Skin epidermis (tissue), 12 donors: ENCODE results near the gene TMEM245.
A peak's percentile ranks its signal among the peaks of the same experiment; 100 is the strongest.
"Not testable (repeated sequence)": the region's sequence is repeated elsewhere in the genome, so short reads cannot be mapped to it uniquely, and the experiment has no call there.

Experiments used
- H3K27ac ChIP-seq, 21 experiments: fragments of 200-600 bp; sonication (generic) in 11 of 21; one replicate each; pipeline ENCODE4 v1.5.0; 2020; ENCODE audit warnings: mild to moderate bottlenecking in 3 of 21, inconsistent platforms in 2 of 21, moderate library complexity in 2 of 21
- H3K4me3 ChIP-seq, 7 experiments: fragments of 200-600 bp; sonication (generic) in 2 of 7; one replicate each; pipeline ENCODE4 v1.5.0; 2020; ENCODE audit warnings: inconsistent platforms in 2 of 7, mild to moderate bottlenecking in 2 of 7, moderate library complexity in 1 of 7

Gene TMEM245

DNA sequence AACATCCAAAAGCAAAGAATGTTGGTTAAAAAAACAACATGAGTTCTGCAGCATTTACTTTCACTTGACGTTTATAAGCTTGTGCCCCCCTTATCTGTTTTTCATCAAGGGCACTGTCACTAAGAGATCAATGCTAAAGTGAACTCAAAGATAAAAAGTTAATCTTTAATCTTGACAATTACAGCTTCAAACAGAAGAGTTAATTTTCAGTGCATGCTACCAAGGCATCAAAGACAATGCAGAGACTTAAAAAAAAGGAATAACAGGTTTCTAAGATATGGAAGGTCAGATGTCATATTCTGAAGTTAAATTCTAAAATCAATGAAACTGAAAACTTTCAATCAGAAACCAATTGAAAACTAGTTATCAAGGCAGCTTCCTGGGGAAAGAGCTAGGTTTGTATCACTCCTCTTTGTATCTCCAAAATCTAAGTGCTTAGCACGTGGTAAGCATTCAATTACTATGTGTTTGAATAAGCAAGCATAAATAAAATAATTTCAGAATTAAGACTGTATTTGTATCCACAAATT is 37.6 kb downstream of the TMEM245 start:
- H3K27ac ChIP-seq, result no peak overlapping the region

DNA sequence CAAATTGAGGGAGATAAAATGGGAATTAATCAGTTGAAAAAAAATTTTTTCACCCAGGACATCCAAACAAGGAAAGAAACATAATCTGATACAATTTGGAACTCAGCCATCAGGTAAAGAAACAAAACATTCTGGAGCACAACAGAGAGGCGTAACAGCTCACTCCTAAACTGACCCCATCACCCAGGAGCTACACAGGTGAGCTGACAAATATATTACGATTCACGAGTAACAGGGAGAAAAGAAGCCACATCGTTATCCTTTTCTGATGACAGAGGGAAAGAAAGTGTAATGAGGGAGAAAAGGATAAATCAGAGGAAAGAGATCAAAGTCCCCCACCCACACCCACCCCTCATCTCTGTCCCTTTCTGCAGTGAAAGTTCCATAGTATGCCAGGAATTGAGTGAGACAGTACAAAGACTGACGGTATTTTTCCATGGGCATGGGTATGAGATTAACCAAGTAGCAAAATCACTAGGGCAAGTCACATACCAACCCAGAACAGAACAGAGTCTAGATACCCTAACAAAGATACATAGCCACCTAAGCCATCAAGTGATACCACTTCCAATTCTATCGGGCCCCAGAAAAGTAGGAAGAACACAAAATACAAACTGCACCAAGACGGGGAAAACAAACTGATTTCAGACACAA is 45.4 kb downstream of the TMEM245 start:
- Histone ChIP-seq H3K27ac (no peak overlapping the region), H3K4me3 (no peak overlapping the region)

More for the DNA sequence above, 37.6 kb downstream of the TMEM245 start:
- H3K4me3 ChIP-seq, result no peak overlapping the region

DNA sequence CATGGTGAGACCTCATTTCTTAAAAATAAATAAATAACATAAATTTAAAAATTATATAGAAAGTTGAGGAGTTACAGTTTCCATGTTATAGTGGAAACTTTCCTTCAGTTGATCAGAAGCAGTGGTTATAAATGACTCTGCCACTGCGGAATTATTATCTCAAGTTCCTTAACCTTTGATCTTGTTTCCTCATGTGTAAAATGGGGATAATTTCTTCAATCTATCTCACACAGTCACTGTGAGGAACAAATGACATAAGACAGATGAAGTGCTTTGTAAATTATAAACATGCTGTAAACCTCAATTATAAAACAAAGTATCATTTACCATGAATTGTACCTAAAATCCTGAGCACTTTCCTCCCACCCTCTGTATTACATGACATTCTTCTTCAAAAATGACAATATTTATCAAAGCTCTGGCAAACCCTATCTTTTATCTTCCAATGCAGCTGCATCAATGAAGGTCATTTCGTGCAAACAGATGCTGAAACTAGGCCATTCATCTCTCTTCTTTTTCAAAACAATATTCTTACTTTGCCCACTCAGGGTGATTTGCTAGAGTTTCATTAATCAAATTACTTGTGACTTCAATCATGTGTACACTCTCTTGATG is 46.8 kb downstream of the TMEM245 start:
- H3K27ac ChIP-seq, result no peak overlapping the region

DNA sequence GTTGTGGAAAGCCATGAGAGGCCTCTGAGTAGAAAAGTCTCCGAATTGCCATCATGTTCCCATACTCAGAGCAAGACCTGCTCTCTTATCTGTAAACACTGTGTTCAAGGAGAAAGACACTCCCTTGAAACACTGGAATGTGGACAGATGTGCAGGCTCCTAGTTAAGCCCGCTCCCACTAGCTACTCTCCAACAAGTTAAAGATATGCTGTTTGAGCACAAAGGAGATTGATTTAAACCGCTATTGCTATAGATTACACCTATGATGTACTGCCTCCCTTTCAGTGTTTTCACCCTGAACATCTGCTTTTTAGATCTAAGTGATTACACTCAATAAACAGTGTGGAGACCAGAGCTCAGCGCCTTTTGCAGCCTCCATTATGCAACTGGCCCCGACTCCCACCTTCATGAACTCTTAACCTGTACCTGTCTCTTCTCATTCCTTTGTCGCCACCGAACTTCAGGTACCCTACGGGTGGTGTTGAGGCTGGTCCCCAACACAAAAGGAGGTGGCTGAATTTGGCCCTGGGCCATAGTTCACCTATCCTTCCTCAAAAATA is 47.5 kb downstream of the TMEM245 start:
- Histone ChIP-seq H3K4me3 (no peak overlapping the region), H3K27ac (no peak overlapping the region)

More for the DNA sequence above, 46.8 kb downstream of the TMEM245 start:
- no peak overlapping the region for H3K4me3 ChIP-seq

DNA sequence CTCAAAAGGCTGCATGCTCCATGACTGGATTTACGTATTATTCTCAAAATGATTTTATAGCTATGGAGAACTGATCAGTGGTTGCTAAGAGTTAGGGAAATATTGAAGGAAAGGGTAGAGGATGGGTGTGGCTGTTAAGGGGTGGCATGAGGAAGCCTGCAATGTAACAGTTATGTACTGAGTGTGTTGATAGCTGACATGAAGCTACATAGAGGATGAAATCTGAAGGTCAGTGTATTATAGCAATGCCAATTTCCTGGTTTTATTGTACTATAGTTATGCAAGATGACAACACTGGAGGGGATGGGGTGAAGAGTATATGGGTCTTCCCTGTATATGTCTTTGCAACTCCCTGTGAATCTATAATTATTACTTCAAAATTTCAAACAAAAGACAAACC is 51.0 kb downstream of the TMEM245 start:
- Histone ChIP-seq H3K27ac (no peak overlapping the region), H3K4me3 (no peak overlapping the region)

DNA sequence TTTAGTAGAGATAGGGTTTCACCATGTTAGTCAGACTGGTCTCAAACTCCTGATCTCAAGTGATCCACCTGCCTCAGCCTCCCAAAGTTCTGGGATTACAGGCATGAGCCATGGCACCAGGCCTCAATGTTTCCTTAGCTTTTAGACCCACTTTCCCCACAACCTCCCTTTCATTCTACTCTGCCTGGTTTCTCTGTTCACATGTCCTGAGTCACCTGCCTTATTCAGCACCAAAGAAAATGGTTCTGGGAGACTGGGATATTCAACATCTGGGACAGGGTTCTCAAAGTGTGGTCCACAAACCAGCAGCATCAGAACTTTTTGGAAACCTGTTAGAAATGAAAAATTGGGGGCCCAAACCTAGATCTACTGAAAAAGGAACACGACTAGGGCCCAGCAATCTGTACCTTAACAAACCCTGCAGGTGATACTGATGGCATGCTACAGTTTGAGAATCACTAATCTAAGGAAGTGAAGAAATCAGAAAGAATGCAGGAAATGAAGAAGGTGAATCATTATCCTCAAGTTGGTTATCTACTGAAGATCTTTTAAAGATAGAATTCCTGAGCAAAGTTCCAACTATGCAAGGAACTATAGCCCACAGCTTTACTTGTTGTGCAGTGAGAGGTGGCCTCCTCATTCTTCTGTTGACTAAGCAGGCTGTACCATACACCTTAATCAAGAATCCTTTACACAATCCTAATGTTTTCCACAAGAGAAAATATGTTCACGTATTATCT is 54.6 kb downstream of the TMEM245 start:
- no peak overlapping the region for H3K4me3 ChIP-seq
- H3K27ac ChIP-seq, result no peak overlapping the region

DNA sequence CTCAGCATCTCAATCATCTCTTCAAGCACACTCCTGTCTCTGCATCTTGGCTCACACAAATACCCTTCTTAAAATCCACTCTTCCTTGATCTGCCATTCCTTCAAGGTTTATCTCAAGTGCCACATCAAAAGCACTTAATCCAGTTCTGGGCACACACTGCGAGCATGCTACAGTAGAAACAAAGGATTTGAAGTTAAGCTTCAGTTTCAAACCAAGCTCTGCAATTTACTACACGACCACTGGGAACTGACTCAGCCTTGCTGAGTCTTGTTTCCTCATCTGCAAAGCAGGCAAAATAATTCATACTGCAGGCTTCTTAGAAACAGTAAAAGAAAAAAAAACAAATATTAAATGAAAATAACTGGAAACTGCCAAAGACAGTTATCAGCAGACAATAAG is 56.0 kb downstream of the TMEM245 start:
- H3K4me3 ChIP-seq, result no peak overlapping the region
- H3K27ac ChIP-seq, result no peak overlapping the region

DNA sequence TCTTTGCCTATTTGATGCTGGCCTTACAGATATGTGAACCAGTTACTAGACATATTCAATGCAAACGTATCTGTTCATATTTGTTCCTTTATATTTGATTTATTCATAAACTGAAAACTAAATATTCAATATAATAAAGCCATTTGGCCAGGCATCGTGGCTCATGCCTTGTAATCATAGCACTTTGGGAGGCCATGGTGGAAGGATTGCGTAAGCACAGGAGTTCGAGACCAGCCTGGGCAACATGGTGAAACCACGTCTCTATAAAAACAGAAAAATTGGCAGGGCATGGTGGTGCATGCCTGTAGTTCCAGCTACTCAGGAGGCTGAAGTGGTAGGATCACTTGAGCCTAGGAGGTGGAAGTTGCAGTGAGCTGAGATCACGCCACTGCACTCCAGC is 57.2 kb downstream of the TMEM245 start:
- H3K27ac ChIP-seq, result no peak overlapping the region
- no peak overlapping the region for H3K4me3 ChIP-seq

DNA sequence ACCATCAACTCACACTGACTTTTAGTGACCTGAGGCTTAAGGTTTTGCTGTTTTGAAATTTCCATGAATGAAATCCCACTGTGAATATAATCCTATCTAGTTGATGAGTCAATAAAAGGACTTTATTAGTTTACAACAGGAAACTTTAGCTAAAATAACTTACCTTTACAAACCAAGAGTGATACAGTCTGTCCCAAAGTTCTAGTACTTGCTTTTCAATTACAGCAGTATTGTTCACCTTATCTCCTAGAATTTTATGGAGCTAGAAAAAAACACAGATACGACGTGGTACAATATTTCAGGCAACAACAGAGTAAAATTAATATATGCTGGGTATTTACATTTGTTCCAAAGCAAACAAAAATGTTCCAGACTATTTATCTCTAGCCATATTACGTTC is 59.6 kb downstream of the TMEM245 start:
- H3K27ac ChIP-seq, result no peak overlapping the region

DNA sequence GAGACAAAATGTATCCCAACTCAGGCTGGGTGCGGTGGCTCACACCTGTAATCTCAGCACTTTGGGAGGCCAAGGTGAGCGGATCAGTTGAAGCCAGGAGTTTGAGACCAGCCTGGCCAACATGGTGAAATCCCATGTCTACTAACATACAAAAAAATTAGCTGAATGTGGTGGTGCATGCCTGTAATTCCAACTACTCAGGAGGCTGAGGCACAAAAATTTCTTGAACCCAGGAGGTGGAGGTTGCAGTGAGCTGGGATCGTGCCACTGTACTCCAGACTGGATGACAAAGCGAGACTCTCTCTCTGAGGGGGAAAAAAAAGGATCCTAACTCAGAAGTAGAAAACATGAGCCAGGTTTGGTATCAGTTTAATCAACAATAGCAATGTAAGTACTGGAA is 66.6 kb downstream of the TMEM245 start:
- H3K4me3 ChIP-seq, H3K27ac ChIP-seq: not testable (repeated sequence)

More for the DNA sequence above, 59.6 kb downstream of the TMEM245 start:
- H3K4me3 ChIP-seq, result no peak overlapping the region

DNA sequence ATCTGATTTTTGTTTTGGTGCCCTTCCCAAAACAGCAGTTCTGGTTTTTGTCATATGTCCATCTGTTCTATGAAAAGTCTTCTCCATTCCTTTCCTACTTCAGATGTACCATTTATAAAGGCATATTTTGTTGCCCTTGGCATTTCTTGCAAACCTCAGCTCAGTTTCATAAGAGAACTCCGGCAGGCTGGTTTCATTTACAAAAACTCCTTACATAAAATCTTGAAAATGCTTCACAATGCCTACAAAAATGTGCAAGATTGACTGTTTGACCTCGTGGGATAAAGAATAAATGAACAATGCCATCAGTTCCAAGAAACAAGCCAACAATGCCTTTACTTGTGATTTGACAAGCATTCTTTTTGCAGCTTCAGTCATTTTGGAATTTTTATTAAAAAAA is 67.3 kb downstream of the TMEM245 start:
- Histone ChIP-seq H3K27ac (peak overlapping the region in 1 of 21 experiments; percentile 12), H3K4me3 (no peak overlapping the region)

DNA sequence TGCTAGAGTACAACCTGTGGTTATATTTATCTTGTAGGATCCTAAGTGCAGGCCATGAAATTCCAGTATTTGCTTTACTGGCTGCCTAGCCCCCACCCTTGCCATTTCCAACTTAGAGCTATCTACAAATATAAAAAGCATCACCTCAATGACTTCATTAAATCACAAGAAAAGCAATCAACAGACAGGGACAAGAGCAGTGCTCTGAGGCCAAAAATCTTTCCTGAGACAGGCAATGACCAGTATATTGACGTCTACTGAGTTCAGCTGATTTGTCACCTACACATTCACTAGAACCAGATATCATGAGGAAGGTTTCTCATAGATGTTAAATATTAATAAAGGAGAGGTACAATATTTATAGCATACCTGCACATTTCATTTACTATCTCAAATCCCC is 68.0 kb downstream of the TMEM245 start:
- Histone ChIP-seq H3K27ac (no peak overlapping the region), H3K4me3 (no peak overlapping the region)

DNA sequence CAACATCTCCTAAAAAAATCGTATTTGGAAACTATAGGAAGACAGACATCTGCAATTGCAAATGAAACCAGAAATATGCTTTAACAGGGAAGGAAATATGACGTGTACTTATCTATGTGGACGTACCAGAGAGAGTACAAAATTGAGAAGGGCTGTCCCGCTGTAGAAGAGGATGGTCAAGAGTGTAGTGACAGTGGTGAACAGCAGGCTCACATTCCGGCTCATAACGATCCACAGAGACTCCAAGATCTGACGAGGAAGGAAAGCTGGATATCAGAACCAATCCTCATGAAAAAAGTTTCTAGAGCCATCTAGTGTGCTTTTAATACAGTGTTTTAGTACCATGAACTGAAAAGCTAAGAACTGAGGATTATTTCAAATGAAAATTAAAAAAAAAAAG is 69.3 kb downstream of the TMEM245 start:
- H3K27ac ChIP-seq, result no peak overlapping the region
- H3K4me3 ChIP-seq, result no peak overlapping the region

DNA sequence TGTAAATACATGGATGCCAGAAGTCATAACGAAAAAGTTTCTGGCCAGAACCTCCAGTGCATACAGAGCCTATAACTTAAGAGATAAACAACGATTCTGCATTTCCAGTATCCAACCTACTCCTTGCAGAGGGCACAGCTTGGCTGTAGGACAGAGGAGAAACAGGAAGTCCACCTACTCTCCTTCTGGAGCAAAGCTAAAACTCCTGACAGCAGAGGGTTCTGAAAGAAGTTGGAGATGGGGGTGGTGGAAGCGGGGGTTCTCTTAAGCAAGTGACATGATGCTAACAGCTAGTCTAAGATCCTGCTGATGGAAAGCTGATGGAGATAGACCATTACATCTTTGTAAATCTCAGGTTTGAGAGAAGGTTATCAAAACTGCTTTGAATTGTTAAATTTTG is 70.9 kb downstream of the TMEM245 start:
- Histone ChIP-seq H3K27ac (no peak overlapping the region), H3K4me3 (no peak overlapping the region)

DNA sequence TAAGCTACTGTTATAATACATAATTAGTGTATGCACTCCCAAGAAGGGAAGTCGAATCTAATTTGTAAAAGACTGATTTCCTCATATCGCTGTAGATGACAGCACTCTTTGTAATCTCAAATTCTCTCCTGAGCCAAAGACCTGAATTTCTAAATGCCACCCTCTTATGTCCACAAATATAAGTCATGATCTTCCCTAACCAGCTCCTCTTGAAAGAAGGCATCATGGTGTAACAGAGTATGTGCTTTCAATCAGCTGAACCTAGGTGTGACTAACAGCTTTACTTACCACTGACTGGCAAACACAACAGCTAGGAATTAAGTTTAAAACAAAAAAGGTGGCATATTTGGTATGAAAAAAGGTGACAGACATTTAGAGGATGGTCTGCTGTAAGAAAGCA is 72.5 kb downstream of the TMEM245 start:
- no peak overlapping the region for H3K27ac ChIP-seq

DNA sequence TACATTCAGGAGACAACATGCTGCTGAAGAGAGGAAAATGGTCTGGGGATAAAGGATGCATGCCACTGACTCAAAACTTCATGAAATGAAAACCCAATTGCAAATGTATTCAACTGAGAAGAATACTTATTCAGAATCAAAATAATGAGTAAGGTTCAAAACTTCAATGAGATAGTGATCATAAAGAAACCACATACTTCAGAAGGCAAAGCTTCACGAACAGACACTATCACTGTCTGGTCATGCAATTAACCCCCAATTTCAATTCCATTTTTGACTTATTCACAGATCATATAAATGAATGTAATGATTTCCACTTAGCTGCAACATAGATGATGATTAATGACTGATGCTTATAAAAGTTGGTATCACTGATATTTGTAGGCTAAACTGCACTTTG is 73.4 kb downstream of the TMEM245 start:
- no peak overlapping the region for H3K27ac ChIP-seq
- no peak overlapping the region for H3K4me3 ChIP-seq

More for the DNA sequence above, 72.5 kb downstream of the TMEM245 start:
- no peak overlapping the region for H3K4me3 ChIP-seq

DNA sequence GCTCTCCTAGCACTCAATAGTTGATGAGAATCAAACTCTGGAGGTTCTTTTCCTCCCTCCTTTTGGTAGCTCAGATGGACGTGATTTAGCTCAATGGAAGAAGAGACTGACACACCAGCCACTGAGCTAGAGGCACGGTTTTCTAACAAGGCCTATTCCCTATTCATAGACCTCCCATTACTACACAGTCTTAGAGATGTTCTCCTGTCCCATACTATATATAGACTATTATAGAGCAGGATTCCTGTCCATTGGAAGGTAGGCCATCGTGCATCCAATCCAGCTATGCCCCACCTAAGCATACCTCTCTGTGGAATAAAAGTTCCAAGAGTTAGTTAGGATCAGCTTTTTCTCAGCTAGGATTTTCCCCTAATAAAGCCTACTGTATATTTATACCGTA is 76.2 kb downstream of the TMEM245 start:
- Histone ChIP-seq H3K27ac (no peak overlapping the region), H3K4me3 (no peak overlapping the region)

DNA sequence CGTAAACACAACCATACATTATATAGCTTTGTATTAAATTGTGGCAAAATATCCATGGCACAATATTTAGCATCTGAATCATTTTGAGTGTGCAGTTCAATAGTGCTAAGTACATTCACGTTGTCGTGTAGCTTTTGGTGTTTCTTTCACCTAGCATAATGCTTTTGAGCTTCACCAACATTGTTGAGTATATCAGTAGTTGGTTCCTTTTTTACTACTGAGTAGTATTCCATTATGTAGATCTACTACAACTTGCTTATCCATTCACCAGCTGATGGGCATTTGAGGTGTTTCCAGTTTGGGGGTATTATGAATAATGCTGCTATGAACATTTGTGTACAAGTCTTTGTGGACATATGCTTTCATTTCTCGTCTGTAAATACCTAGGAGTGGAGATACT is 79.2 kb downstream of the TMEM245 start:
- Histone ChIP-seq H3K27ac (no peak overlapping the region), H3K4me3 (no peak overlapping the region)

DNA sequence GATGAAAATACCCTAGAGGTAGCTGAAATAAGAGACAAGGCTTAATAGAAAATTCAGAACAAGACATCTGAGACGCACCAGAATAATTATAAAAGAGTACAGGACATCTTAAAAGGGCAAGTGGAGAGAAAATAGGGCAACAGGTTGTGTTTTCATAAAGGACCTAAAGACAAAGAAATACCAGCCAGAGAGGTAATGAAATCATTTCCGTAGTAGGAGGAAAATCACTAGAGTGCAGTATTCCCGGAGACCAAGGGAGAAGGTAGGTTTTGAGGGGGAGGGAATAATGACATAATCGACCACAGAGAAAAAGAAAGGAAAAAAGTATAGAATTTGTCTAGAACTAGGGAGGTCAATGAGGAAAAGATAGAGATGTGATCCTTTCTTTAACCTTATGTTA is 80.2 kb downstream of the TMEM245 start:
- Histone ChIP-seq H3K4me3 (no peak overlapping the region), H3K27ac (no peak overlapping the region)

DNA sequence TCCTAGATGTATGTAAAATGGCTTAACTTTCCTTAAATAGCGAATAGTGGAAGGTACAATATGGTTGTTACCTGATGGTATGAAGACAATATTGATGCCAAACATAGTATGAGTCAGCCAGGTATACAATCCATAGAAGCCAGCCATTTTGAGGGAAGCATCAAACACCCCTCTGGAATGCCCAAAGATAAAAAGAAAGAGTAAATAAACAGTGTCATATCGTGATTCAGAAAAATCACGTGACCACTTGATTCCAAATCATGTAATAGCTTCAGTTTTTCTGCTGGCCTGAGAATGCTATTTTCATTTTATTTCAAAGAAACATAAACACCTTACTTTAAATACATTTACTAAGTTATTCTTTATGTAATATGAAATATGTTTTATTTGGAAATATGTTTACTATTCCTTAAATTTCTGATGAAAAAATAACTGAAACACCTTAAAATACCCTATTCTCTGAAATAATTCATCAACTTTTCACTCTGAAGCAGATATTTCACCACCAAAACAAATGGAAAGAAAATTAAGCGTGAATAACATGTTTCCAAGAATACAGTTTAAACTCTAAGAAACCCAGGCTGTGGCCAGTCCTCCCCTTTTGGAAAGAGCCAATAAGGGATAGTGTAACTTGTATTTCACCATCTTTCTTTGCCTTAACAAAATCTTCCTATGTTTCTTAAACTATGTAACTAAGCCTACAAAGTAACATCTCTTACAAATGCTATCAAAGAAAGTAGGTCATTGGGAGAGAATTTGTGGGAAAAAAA is 81.6 kb downstream of the TMEM245 start:
- no peak overlapping the region for H3K27ac ChIP-seq
- H3K4me3 ChIP-seq, result no peak overlapping the region
